GM18907 (cell line): ENCODE results near the gene SLC19A2.

ENCODE experiments used
- ATAC-seq: cut with Tn5 transposase; IDR thresholded peaks from one replicate; pipeline ENCODE4 v1.9.1; 2021; ENCODE audit warnings: mild to moderate bottlenecking, moderate library complexity; ENCODE audit not compliant: unreplicated experiment

Gene SLC19A2

DNA sequence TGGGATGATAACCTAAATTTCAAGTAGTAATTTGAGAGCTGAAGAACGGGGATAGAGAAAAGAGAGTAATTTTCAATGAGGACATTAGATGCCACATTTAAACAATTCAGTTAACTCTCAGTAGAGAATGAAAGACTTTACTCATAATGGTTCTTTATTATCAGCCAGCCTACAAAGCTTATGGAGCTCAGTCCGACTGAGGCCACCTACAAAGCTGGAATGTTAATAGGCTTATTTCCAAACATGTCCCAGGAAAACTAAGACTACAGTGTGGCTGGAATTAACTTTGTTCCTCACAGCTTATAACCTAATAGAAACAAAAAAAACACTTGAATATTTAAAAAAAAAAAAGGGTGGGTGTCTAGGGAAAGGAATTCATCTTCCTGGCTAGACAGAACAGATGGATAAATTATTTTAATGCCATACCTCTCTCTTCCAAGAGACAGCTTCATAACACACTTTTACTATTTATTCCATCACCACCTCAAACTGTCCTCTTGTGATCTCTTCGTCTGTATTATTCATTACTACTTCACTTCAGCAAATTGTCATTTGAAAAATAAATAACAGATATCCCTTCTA is 9.8 kb downstream of the SLC19A2 start:
- ATAC-seq, result no peak

DNA sequence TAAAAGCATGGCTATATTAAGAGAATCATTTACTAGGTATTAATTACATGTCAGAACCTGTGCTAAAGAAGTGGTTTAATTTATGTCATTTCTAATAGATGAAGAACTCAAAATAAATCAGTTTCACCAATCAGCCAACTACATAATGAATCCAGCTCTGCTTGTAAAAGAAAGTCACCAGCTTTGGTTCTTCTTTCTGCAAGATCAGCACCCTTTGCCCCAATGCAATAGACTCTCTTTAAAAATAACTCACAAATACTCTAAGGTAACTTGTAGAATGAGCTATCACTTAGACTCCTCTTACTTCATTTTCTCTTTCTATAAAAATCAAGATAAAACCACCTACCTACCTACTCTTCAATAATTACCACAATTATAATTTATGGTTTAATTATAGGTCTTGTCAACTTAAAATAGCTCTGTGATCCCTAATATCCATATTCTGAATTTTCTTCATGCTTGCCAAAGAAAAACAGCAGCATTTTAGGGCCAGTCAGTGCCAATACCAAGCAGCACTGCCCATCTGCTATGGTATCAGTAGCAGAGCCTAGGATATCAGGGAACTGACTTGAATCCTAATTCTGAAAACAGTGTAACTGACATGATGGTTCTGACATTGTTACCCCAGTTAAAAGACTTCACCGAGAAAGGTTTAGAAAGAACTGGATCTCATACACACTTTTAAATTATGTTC is 11.3 kb downstream of the SLC19A2 start:
- no peak for ATAC-seq

DNA sequence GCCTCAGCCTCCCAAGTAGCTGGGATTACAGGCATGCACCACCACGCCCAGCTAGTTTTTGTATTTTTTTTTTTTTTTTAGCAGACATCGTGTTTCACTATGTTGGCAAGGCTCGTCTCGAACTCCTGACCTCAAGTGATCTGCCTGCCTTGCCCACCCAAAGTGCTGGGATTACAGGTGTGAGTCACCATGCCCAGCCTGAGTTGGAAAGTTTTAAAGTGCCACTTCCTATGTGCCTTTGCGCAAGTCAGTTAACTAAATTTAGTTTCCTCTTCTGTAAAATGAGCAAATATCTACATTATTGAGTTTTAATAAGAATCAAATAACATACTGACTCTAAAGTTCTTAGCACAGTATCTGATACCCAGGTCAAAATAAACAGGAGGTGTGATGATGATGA is 12.4 kb downstream of the SLC19A2 start:
- ATAC-seq, result no peak

DNA sequence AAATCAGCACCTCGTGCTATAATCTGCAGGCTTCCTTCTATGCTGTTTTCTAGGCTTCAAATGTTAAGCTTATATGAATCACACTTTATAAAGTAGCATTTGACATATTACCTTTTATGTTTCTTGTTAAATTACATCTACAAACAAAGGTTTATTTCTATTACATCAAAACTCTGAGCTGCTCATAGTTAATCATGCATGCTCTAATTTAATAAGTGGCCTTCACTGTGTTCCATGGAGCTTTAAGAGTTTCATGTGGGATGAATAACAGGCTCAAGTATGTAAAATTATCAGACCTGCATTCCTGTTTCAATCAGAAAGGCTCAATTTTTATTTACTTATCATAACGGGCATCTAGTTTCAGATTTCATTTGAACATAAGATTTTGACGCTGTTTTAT is 13.0 kb downstream of the SLC19A2 start:
- no peak for ATAC-seq

DNA sequence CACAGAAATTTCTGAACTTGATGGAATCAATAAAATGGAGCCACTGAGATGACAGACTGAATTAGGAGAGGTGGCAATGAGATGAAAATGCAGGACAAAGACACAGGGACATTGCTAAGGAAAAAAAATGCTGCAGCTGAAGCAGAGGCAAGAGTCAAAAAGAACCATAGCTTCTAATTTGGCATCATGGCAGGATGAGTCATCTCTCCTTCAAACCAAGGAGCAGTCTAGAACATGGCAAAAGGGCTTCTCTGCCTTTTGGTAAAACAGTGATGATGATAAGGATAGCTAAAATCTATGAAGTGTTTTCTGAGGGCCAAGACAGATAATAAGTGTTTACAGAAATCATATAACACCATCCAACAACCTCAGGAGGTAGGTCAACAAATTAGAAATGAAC is 16.8 kb downstream of the SLC19A2 start:
- ATAC-seq, result no peak

DNA sequence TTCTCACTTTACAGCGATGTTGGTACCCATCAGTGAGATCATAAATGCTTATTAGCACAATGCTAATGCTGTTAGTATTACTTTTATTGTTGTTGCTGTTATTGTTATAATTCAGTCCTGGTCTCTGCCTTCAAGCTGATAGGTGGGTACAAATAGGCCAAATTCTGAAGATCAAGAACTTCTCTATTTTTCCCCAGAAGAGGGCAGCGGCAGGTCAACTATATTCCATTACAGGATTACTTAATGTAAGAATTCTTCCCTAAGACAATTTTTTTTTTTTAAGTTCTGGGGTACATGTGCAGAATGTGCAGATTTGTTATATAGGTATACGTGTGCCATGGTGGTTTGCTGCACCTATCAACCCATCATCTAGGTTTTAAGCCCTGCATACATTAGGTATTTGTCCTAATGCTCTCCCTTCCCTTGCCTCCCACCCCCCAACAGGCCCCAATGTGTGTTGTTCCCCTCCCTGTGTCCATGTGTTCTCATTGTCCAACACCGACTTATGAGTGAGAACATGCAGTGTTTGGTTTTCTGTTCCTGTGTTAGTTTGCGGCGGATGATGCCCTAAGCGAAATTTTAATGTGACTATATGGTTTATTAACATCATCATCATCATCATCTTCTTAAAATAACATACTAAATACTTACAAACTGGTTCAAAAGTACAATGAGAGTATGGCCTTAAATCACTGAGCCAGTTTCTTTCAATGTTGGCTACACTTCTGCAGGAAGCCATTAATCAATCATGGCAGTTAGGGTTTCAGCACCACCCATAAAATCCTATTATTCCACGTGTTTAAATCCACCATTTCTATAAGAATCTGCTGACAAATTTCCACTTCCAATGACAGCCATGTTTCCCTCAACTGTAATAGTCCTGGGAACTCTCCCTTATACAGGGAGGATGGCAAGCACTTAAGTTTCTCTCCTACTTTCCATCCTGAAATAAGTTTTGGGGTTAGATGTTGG is 19.2 kb downstream of the SLC19A2 start:
- ATAC-seq, result no peak

DNA sequence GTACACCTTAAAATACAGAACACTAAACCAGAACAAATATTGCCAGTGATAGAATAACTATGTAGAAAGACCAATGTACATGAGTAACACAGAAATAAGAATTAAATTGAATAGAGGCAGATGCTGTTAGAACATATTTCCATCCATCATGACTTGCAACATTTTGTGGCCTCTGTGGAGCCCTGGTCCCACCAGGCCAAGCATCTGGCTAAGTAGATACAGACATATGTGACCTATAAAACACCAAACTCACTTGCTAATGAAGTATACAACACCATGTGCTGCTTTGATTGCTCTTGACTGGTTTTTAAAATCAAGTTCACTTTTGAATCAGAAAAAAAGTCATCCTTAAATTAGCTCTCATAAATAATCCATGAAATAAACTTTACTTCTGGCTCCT is 20.5 kb downstream of the SLC19A2 start:
- no peak for ATAC-seq

DNA sequence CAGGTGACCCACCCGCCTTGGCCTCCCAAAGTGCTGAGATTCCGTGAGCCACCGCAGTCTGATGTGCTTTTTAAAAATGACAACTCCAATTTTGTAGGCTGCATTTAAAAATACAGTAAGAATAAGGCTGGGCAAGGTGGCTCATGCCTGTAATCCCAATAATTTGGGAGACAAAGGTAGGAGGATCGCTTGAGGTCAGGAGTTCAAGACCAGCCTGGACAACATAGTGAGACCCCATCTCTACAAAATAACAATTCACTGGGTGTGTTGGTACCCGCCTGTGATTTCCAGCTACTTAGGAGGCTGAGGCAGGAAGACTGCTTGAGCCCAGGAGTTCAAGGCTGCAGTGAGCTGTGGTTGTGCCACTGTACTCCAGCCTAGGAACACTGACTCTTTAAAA is 23.4 kb downstream of the SLC19A2 start:
- ATAC-seq, result no peak

DNA sequence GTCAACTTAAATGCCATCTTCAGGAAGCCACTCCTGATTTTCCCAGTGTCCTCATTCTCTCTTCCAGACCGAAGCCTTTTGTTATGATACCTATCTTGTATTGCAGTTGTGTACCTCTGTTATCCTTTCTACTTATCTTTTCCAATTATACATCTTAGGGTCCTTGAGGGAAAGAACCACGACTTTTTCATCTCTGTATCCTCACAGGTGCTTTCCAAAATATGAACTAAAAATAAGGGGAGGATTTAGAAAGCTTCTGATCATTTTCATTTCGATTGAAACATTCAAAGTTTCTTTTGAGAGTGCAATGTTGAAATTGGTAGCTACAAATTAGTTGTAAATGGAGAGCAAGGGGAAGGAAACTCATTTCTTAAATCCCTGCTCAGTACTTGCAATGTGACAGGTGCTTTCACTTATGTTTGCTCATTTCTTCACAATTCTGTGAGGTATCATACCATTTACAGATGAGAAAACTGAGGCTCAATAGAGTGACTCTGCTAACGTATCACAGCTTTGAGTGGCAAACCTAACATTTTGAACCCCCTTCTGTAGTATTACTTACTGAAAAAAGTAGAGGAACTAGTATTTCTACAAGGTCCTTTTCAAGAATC is 24.2 kb downstream of the SLC19A2 start:
- ATAC-seq, result no peak

DNA sequence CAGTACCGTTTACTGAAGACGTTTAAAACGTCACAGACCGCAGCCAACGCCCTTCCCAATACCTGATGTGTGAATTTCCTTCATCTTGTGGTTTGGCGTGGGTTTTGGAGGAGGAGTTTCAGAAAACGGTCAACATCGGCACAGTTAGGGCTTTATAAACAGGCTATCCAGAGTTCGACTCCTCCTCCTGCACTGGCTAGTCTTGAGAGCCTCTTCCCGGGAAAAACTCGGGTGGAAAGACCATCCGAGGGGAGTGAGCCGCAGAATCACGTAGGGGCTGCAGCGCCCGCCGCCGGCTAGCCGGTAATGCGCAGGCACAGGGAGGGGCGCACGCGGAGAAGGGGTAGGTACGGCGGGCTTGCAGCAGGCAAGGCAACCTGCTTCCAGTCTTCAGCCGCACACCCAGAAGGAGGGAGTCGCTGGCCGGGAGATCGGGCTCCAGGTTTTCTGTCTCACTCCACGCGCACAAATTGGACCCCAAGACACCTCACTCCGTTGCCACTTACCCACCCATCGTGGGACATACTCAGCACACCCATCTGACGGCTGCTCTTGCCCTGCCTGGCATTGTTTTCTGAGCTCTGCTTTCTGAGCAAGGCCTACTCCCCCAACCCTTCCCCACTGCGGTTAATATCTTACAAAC is 25.4 kb downstream of the SLC19A2 start:
- ATAC-seq, result no peak

DNA sequence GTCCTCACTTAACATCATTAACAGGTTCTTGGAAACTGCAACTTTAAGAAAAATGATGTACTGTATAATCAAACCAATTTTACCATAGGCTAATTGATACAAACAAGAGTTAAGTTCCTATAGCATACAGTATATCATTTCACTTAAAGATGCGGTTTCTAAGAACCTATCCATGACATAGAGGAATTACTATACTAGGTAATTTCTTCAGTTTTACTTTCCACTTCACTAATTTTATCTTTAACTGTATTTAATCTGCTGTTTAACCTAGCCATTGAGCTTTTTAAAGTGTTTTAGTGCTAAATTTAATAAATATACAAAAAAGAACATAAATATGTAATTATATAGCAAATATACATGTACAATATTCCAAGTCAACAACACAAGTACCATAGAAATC is 28.3 kb downstream of the SLC19A2 start:
- no peak for ATAC-seq

DNA sequence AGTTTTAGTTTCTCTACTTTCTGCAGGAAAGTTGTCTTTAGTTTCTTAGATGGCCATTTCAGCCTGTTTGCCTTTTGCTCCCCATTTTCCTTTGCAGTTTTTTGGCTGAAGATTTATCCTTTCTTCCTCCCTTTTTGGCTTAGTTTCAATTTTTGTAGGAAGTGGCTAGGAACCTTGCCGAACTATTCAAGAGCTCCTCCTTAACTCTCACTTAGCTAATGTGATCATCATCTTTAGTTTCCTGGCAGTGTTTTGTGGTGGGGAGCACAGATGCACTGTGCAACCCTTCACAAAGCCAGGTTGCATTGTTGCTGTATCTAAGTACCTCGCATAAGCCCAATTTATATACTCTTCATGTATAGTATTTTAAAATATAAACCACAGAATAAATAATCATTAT is 29.7 kb downstream of the SLC19A2 start:
- no peak for ATAC-seq

DNA sequence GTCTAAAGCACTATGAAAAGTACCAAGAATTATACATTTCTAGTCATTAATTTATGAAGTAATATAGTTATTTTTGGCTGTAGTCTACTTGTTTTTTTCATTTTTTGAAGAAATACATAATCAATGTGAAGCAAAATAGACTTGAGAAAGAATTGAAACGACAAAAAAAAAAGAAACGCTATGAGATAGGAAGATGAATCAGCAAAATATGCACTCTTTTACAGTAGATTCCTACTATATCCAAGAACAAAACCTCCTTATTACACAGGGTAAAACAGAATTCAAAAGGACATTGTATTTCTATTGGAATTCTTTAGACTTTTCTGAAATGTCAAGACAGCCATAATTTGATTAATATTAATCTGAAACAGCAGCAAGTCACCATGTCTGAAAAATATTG is 32.8 kb downstream of the SLC19A2 start:
- no peak for ATAC-seq

DNA sequence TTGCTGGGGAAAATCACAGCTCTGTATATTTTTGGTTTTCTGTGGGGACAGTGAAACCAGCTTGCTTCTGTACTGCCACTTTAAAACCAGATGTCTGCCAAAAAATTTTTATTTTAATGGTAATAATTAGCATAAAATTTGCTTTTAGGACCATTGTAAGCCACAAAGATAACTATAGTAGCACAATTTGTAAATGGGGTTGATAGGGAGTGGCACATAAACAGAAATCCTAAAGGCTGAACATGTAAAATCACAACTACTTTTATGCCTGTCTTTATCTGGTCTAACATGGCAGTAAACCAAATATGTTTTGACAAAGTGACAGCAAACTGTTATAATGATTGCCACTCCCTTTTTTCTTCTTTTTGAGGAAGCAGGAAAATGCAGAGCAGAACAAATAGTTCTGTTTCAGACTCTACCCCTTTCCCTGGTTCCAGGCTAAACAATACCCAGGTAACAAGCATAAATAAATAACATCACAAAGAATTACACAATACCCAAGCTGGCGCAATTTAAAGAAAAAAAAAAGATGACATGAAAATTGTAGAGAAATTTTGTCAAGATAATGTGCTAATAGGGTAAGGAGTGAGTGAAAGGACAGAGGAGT is 34.4 kb downstream of the SLC19A2 start:
- no peak for ATAC-seq

DNA sequence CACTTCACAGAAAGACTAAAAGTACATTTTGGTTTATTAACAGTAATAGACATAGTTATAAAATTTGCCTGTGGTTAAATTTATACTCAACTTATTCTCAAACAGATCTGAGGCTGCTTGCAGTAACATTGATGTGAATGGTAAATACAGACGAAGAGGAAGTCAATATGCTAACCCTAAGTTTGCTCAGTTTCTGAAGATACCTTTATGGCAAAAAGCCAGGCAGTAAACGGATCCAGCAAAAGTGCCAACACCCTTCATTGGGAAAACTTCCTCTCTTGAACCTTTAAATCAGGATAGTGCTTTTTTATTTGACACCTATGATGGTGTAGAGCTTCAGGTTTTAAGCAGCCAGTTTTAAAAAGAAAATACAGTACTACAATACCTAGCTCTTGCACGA is 41.8 kb downstream of the SLC19A2 start:
- ATAC-seq, result no peak

DNA sequence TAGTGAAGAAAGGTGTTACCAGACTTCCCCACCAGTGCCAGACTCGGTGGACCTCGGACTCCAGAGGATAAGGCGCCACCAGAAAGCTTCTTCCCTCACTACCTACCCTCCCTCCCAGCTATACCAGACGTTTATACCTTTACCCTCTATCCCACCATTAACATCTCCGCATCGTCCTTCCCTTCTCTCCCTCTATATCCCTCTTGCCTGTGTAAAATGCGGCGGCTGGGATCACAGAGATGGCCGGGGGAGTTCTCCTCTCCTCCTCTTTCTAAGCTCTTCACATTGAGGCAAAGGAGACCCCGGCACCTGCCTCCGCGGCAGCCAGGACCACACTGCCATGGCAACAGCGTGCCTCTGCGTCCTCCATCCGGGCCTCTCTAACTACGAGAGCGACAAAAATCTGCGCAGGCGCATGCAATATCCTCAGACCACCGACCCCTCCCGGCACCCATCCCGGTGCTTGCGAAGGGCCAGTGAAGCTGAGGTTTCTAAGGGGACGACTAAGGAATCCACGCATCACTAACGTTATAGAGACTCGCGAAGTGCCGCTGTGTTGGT is 58.6 kb downstream of the SLC19A2 start, which contains the start of gene CCDC181:
Gene CCDC181, minus strand, starts transcription at position 394 of the 561 bp plus-strand sequence. CDS start 2,547 bp downstream, outside the sequence.
- peak; percentile 79 for ATAC-seq

DNA sequence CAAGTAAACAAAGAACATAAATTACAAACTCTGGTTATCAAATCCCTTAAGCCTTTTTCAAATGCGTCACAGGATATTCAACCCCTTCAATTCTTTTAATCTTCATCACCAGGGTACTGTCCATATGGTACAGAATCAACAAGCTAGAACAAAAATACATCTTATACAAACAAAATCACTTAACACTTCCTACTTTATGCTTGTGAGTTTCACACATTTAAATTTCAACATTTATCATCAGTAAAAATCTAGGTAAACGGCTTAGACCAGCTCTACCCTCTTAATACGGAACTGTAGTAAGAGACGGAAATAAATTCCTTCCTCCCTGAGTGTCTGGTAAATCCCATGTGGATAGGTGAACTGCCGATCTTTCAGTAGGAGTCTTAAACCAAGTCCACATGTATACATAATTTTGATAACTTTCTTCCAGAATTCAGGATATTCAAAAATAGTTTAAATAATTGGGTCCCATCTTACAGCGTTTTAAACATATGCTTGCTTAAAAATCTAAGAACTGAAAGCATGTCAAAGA is 59.5 kb downstream of the SLC19A2 start:
- no peak for ATAC-seq

DNA sequence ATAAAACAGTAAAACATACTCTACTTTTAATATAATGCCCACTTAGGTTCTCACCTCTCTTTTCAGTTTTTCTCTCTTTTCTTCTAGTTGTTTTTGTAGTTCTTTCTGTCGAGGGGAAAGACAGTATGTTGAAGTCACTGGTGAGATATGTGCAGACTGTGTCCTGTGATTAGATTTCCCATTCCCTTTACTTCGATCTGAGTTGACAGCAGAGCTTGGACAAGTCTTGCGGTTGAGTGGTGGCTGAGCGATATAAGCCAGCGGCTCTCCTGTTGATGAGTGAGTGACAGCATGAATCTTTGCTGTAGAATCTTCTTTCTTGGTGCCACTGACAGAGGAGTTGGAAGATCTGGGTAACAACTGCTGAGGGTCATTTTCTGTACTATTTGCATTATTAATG is 64.4 kb downstream of the SLC19A2 start:
- ATAC-seq, result no peak

DNA sequence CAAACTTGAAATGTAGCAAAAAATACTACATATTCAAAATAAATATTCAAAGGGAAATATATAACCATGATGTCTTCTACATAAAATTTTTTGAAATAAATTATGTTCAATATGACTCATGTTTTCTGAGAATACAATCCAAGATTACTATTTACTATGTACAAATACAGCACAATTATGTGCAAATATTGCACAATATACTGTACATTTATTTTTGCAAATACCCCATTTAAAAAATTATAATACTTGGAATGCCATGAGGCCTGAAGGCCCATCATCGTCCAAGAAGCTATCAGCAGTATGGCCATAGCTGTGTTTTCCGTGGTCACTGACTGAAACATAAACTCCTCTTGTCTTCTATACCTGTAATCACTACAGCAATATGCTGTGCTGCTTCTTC is 70.8 kb downstream of the SLC19A2 start:
- ATAC-seq, result no peak
